ENCODE results near the gene ZNF3.

The ZNF3 gene

DNA sequence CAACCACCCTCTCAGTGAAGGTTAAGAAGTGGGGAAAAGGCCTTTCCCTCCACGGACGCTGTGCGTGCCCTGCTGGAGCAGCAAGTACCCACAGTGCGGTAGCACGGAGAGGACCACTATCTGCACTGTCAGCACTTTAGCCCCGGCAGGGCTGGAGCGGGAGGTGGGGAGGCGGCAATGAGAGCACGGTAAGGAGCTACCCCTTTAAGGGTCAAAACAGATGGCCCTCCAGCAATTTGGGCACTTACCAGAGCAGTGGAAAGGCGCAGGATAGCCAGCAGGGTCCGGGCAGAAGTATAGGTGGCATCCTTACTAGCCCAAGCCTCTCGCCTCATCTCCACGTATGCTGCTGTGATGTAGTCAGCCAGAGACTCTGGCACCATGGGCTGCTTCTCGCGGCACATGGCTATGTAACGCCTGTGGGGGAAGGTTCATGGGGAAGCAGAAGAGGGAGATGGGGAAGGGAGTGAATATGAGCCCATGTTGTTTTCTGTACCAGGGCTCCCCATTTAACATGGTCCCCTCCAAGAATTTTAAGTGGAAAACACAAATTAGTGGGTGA is 12.5 kb upstream of the ZNF3 start:
- 97% methylated on average over 13 of the region's 16 CpGs for WGBS (ENCODE audit: insufficient coverage)
- peaks cover 29 to 87% (median 73%) of the 10 kb centered on the region in 4 experiments for H3K36me3 ChIP-seq (ENCODE audit: control insufficient read depth in 4 of 4, insufficient read depth in 4 of 4, low read length in 3 of 4)
- ChIA-PET CTCF (interaction anchor here (1.0 to 2.0 kb wide), 3 partner anchors 8 to 37 kb away, joined by 3 to 6 read pairs (median 4); no protein-coding TSS in a partner anchor), POLR2A (interaction anchor here (1.3 kb wide), 1 partner anchor 11 kb away, joined by 4 read pairs; no protein-coding TSS in a partner anchor)
- no peak for DNase-seq
- no peaks in the 10 kb centered on the region for H3K9me3 ChIP-seq (ENCODE audit: control extremely low read depth in 1 of 5, control insufficient read depth in 4 of 5, insufficient read depth in 2 of 5, low read depth in 1 of 5, low read length in 4 of 5)
- H3K27me3 ChIP-seq (replicated peaks in 2 of 5; ENCODE audit: control insufficient read depth in 4 of 5, insufficient read depth in 5 of 5, low read length in 4 of 5) = no peaks in the 10 kb centered on the region
- H3K4me1 ChIP-seq (ENCODE audit: control extremely low read depth in 1 of 4, control insufficient read depth in 4 of 4, insufficient read depth in 4 of 4, low read length in 3 of 4) = peaks cover 0 to 13% (median 8%) of the 10 kb centered on the region in 4 experiments
- no peak overlapping the region for H3K4me3 ChIP-seq (ENCODE audit: control insufficient read depth in 1 of 7, extremely low read depth in 1 of 7, insufficient read depth in 4 of 7, low read depth in 2 of 7, low read length in 6 of 7)
- no peak overlapping the region for H3K27ac ChIP-seq (ENCODE audit: insufficient read depth in 1 of 2, low read depth in 1 of 2, low read length in 2 of 2, poor library complexity in 1 of 2, severe bottlenecking in 2 of 2)

- ChIA-PET CTCF (interaction anchor here (1.0 to 2.0 kb wide), 3 partner anchors 8 to 37 kb away, joined by 3 to 6 read pairs (median 4); no protein-coding TSS in a partner anchor), POLR2A (interaction anchor here (0.7 kb wide), 1 partner anchor 12 kb away, joined by 3 read pairs; the partner anchor contains the start of gene ZNF3)
- no peak overlapping the region for H3K27ac ChIP-seq (ENCODE audit: insufficient read depth in 1 of 2, low read depth in 1 of 2, low read length in 2 of 2, poor library complexity in 1 of 2, severe bottlenecking in 2 of 2)
Observed at GRCh38 chr7:100093498-100093897, 12.0 kb upstream of the ZNF3 start.

DNA sequence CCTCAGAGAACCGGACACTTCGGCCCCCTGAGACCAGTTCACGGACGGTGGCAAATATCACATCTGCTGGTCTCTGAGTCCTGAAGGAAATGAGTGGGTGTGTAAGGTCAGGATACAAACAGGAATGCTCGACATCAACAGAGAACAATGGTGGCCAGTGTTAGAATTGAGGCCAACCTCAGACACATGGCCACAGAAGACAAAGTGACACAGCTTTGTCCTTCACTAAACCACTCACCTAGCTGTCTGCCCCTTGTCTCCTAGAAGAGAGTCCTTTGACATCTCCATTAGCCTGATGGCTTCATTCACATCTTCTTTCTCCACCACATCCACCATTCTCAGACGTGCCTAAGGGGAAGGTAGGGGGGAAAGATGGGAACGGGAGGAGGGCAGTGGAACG is 11.5 kb upstream of the ZNF3 start:
- H3K4me1 ChIP-seq (ENCODE audit: control extremely low read depth in 1 of 4, control insufficient read depth in 4 of 4, insufficient read depth in 4 of 4, low read length in 3 of 4) = peaks cover 0 to 17% (median 11%) of the 10 kb centered on the region in 4 experiments
- H3K36me3 ChIP-seq (ENCODE audit: control insufficient read depth in 4 of 4, insufficient read depth in 4 of 4, low read length in 3 of 4) = peaks cover 22 to 78% (median 64%) of the 10 kb centered on the region in 4 experiments
- H3K27ac ChIP-seq (ENCODE audit: insufficient read depth in 1 of 2, low read depth in 1 of 2, low read length in 2 of 2, poor library complexity in 1 of 2, severe bottlenecking in 2 of 2) = peak overlapping the region in 1 of 2 experiments; percentile 12
- ChIA-PET POLR2A (interaction anchor here (0.7 kb wide), 1 partner anchor 12 kb away, joined by 3 read pairs; the partner anchor contains the start of gene ZNF3), CTCF (interaction anchor here (1.0 to 2.0 kb wide), 2 partner anchors 8 to 38 kb away, joined by 4 to 6 read pairs; no protein-coding TSS in a partner anchor)
- 93% methylated on average over 6 of the region's 8 CpGs for WGBS (ENCODE audit: insufficient coverage)
- H3K27me3 ChIP-seq (replicated peaks in 2 of 5; ENCODE audit: control insufficient read depth in 4 of 5, insufficient read depth in 5 of 5, low read length in 4 of 5) = no peaks in the 10 kb centered on the region
- no peak overlapping the region for H3K4me3 ChIP-seq (ENCODE audit: control insufficient read depth in 1 of 7, extremely low read depth in 1 of 7, insufficient read depth in 4 of 7, low read depth in 2 of 7, low read length in 6 of 7)
- no peak for DNase-seq
- no peaks in the 10 kb centered on the region for H3K9me3 ChIP-seq (ENCODE audit: control extremely low read depth in 1 of 5, control insufficient read depth in 4 of 5, insufficient read depth in 2 of 5, low read depth in 1 of 5, low read length in 4 of 5)

More at GRCh38 chr7:100093498-100093897, 12.0 kb upstream of the ZNF3 start:
- H3K9me3 ChIP-seq (ENCODE audit: control extremely low read depth in 1 of 5, control insufficient read depth in 4 of 5, insufficient read depth in 2 of 5, low read depth in 1 of 5, low read length in 4 of 5) = no peaks in the 10 kb centered on the region
- peaks cover 0 to 13% (median 7%) of the 10 kb centered on the region in 4 experiments for H3K4me1 ChIP-seq (ENCODE audit: control extremely low read depth in 1 of 4, control insufficient read depth in 4 of 4, insufficient read depth in 4 of 4, low read length in 3 of 4)
- WGBS (ENCODE audit: insufficient coverage) = 98% methylated on average over 13 of the region's 13 CpGs
- peaks cover 26 to 82% (median 68%) of the 10 kb centered on the region in 4 experiments for H3K36me3 ChIP-seq (ENCODE audit: control insufficient read depth in 4 of 4, insufficient read depth in 4 of 4, low read length in 3 of 4)
- H3K4me3 ChIP-seq (ENCODE audit: control insufficient read depth in 1 of 7, extremely low read depth in 1 of 7, insufficient read depth in 4 of 7, low read depth in 2 of 7, low read length in 6 of 7) = no peak overlapping the region
- DNase-seq = no peak
- H3K27me3 ChIP-seq (replicated peaks in 2 of 5; ENCODE audit: control insufficient read depth in 4 of 5, insufficient read depth in 5 of 5, low read length in 4 of 5) = no peaks in the 10 kb centered on the region

DNA sequence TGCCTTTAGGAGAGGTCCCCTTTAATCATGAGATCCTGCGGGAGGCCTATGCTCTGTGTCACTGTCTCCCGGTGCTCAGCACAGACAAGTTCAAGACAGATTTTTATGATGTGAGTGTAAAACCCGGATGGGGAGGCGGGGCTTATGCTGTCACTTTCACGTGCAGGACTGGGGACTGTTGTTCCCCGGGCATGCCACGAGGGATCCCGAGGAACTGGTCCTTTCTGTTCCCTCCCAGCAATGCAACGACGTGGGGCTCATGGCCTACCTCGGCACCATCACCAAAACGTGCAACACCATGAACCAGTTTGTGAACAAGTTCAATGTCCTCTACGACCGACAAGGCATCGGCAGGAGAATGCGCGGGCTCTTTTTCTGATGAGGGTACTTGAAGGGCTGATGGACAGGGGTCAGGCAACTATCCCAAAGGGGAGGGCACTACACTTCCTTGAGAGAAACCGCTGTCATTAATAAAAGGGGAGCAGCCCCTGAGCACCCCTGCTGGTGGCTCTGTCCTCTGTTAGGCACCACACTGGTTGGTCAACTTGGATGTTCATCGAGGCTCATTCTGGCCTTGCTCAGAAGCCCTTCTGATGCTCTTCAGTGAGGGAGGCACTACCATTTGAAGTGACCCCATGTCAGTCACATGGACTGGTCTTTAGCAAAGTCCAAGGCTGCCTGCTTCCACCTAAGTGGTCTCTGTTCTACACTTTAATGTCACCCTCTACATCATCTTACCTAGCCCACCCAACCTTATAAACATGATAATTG is 10.1 kb upstream of the ZNF3 start:
- Histone ChIP-seq H3K27me3 (replicated peaks in 2 of 5; ENCODE audit: control insufficient read depth in 4 of 5, insufficient read depth in 5 of 5, low read length in 4 of 5) (no peaks in the 10 kb centered on the region), H3K4me3 (ENCODE audit: control insufficient read depth in 1 of 7, extremely low read depth in 1 of 7, insufficient read depth in 4 of 7, low read depth in 2 of 7, low read length in 6 of 7) (no peak overlapping the region), H3K36me3 (ENCODE audit: control insufficient read depth in 4 of 4, insufficient read depth in 4 of 4, low read length in 3 of 4) (peaks cover 14 to 64% (median 55%) of the 10 kb centered on the region in 4 experiments), H3K4me1 (ENCODE audit: control extremely low read depth in 1 of 4, control insufficient read depth in 4 of 4, insufficient read depth in 4 of 4, low read length in 3 of 4) (peaks cover 0 to 20% (median 13%) of the 10 kb centered on the region in 4 experiments), H3K9me3 (ENCODE audit: control extremely low read depth in 1 of 5, control insufficient read depth in 4 of 5, insufficient read depth in 2 of 5, low read depth in 1 of 5, low read length in 4 of 5) (no peaks in the 10 kb centered on the region), H3K27ac (ENCODE audit: insufficient read depth in 1 of 2, low read depth in 1 of 2, low read length in 2 of 2, poor library complexity in 1 of 2, severe bottlenecking in 2 of 2) (no peak overlapping the region)
- CTCF ChIA-PET = interaction anchor here (1.1 to 2.0 kb wide), 4 partner anchors 9 to 40 kb away, joined by 3 to 7 read pairs (median 5); partner anchors contain the start of genes AP4M1 and MCM7
- POLR2A ChIA-PET = interaction anchor here (1.9 to 2.3 kb wide), 2 partner anchors 9 kb away, joined by 5 to 8 read pairs; partner anchors contain the start of gene MCM7
- 90% methylated on average over 18 of the region's 19 CpGs for WGBS (ENCODE audit: insufficient coverage)
- peak in 1 of 3 donors; percentile 25 for DNase-seq

GRCh38 chr7:100090527-100091410 is 9.2 kb upstream of the ZNF3 start:
- no peaks in the 10 kb centered on the region for H3K27me3 ChIP-seq (replicated peaks in 2 of 5; ENCODE audit: control insufficient read depth in 4 of 5, insufficient read depth in 5 of 5, low read length in 4 of 5)
- 93% methylated on average over 12 of the region's 14 CpGs for WGBS (ENCODE audit: insufficient coverage)
- DNase-seq = no peak
- ChIA-PET CTCF (interaction anchor here (1.1 to 1.9 kb wide), 2 partner anchors 8 to 11 kb away, joined by 4 to 7 read pairs; partner anchors contain the start of genes AP4M1 and MCM7), POLR2A (interaction anchor here (1.9 to 2.3 kb wide), 2 partner anchors 8 to 10 kb away, joined by 5 to 8 read pairs; partner anchors contain the start of gene MCM7)
- H3K9me3 ChIP-seq (ENCODE audit: control extremely low read depth in 1 of 5, control insufficient read depth in 4 of 5, insufficient read depth in 2 of 5, low read depth in 1 of 5, low read length in 4 of 5) = no peaks in the 10 kb centered on the region
- H3K4me3 ChIP-seq (ENCODE audit: control insufficient read depth in 1 of 7, extremely low read depth in 1 of 7, insufficient read depth in 4 of 7, low read depth in 2 of 7, low read length in 6 of 7) = no peak overlapping the region
- H3K4me1 ChIP-seq (ENCODE audit: control extremely low read depth in 1 of 4, control insufficient read depth in 4 of 4, insufficient read depth in 4 of 4, low read length in 3 of 4) = peaks cover 0 to 20% (median 13%) of the 10 kb centered on the region in 4 experiments
- H3K27ac ChIP-seq (ENCODE audit: insufficient read depth in 1 of 2, low read depth in 1 of 2, low read length in 2 of 2, poor library complexity in 1 of 2, severe bottlenecking in 2 of 2) = no peak overlapping the region
- peaks cover 13 to 56% (median 49%) of the 10 kb centered on the region in 4 experiments for H3K36me3 ChIP-seq (ENCODE audit: control insufficient read depth in 4 of 4, insufficient read depth in 4 of 4, low read length in 3 of 4)

DNA sequence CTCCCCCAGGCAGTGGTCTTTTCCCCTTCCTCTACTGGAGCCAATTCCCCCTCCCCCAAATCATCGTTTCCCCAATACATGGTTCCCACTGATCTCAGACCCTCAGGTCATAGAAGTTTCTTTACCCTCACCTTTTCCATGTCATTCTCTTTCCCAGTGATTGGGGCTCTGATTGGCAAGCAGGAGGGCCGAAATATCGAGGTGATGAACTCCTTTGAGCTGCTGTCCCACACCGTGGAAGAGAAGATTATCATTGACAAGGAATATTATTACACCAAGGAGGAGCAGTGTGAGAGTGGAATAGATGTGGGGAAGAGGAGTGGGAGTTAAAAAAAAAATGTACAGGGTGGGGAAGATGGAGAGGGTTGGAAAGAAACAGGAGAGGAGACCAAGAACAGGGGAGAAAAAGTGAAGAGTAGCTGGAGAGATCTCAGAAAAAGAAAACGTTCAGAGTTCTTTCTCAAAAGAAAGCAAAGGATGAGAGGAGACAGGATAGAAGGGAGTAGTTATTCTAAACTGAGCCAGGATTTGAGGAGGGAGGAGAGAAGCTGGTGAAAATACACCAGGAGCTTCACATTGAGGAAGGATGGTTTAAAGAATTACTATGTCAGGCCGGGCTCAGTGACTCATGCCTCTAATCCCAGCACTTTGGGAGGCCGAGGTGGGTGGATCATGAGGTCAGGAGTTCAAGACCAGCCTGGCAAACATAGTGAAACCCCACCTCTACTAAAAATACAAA is 8.1 kb upstream of the ZNF3 start:
- ChIA-PET POLR2A (interaction anchor here (0.7 to 1.6 kb wide), 3 partner anchors 11 to 549 kb away, joined by 3 to 5 read pairs (median 4); no protein-coding TSS in a partner anchor), CTCF (interaction anchor here (0.6 to 1.3 kb wide), 3 partner anchors 11 to 42 kb away, joined by 3 to 6 read pairs (median 4); partner anchors contain the start of genes AP4M1 and MCM7)
- no peak for DNase-seq
- H3K27me3 ChIP-seq (replicated peaks in 2 of 5; ENCODE audit: control insufficient read depth in 4 of 5, insufficient read depth in 5 of 5, low read length in 4 of 5) = no peaks in the 10 kb centered on the region
- H3K36me3 ChIP-seq (ENCODE audit: control insufficient read depth in 4 of 4, insufficient read depth in 4 of 4, low read length in 3 of 4) = peaks cover 7 to 45% (median 38%) of the 10 kb centered on the region in 4 experiments
- H3K9me3 ChIP-seq (ENCODE audit: control extremely low read depth in 1 of 5, control insufficient read depth in 4 of 5, insufficient read depth in 2 of 5, low read depth in 1 of 5, low read length in 4 of 5) = no peaks in the 10 kb centered on the region
- peak overlapping the region; percentile 66 to 89 for H3K27ac ChIP-seq (ENCODE audit: insufficient read depth in 1 of 2, low read depth in 1 of 2, low read length in 2 of 2, poor library complexity in 1 of 2, severe bottlenecking in 2 of 2)
- H3K4me3 ChIP-seq (ENCODE audit: control insufficient read depth in 1 of 7, extremely low read depth in 1 of 7, insufficient read depth in 4 of 7, low read depth in 2 of 7, low read length in 6 of 7) = peak overlapping the region; percentile 83 to 90 (median 85)
- peaks cover 0 to 20% (median 13%) of the 10 kb centered on the region in 4 experiments for H3K4me1 ChIP-seq (ENCODE audit: control extremely low read depth in 1 of 4, control insufficient read depth in 4 of 4, insufficient read depth in 4 of 4, low read length in 3 of 4)
- WGBS (ENCODE audit: insufficient coverage) = 69% methylated on average over 3 of the region's 7 CpGs
